ENCODE measurements around the gene SRMS. TPM values are rescaled to one million over a fixed set of nuclear protein-coding genes. Genes with fewer than 3 reads are reported as not detected.

SRMS gene
- polyA plus RNA-seq, 1 experiment = not detected

DNA sequence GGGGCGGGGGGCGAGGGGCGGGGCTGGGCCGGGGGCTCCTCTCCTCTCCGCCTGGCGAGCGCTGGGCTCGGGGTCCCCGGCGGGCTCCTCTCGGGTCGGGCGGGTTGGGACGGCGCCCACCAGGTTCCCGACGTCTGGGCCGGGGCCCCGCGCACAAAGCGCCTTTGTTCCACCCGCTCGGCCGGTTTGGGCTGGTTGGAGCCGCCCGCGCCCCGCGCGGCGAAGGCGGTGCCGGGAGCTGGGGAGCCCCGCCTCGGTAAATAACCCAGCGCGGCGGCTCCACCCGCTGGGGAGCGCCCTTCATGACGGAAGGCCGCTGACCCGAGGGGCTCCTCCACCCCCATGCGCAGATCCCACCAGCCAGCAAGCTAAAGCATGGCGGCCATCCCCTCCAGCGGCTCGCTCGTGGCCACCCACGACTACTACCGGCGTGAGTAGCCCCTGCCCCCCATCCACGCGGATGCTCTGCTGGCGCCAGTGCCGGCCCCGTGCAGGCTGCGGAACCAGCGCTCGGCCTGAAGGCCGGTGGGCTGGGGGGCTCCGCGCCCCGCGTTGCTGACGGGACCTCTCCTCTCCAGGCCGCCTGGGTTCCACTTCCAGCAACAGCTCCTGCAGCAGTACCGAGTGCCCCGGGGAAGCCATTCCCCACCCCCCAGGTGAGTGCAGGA lies 26.5 kb downstream of the SRMS start:
- TF ChIP-seq, protein P1, sequence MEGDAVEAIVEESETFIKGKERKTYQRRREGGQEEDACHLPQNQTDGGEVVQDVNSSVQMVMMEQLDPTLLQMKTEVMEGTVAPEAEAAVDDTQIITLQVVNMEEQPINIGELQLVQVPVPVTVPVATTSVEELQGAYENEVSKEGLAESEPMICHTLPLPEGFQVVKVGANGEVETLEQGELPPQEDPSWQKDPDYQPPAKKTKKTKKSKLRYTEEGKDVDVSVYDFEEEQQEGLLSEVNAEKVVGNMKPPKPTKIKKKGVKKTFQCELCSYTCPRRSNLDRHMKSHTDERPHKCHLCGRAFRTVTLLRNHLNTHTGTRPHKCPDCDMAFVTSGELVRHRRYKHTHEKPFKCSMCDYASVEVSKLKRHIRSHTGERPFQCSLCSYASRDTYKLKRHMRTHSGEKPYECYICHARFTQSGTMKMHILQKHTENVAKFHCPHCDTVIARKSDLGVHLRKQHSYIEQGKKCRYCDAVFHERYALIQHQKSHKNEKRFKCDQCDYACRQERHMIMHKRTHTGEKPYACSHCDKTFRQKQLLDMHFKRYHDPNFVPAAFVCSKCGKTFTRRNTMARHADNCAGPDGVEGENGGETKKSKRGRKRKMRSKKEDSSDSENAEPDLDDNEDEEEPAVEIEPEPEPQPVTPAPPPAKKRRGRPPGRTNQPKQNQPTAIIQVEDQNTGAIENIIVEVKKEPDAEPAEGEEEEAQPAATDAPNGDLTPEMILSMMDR (IDR thresholded peaks at IDR 0.05; ENCODE audit: low read depth, low read length) = no peak
- POLR2A ChIA-PET = interaction anchor here (0.5 to 2.9 kb wide), 21 partner anchors 8 to 518 kb away, joined by 3 to 18 read pairs (median 4); partner anchors contain the start of genes ARFGAP1, ARFRP1, HELZ2 and PTK6
- no peak for DNase-seq (ENCODE audit: low read depth, low spot score)
- Histone ChIP-seq H3K4me3 (ENCODE audit: low read depth, low read length) (peak overlapping the region; percentile 88), H3K27ac (ENCODE audit: low read depth, low read length) (no peak overlapping the region), H3K9me3 (ENCODE audit: control insufficient read depth, insufficient read depth, low read length) (peaks cover 8% of the 10 kb centered on the region), H3K27me3 (ENCODE audit: control insufficient read depth, insufficient read depth, low read length) (no peaks in the 10 kb centered on the region)
- CTCF ChIA-PET = interaction anchor here (0.5 to 1.3 kb wide), 5 partner anchors 16 to 598 kb away, joined by 3 to 5 read pairs (median 3); partner anchors contain the start of gene PTK6

DNA sequence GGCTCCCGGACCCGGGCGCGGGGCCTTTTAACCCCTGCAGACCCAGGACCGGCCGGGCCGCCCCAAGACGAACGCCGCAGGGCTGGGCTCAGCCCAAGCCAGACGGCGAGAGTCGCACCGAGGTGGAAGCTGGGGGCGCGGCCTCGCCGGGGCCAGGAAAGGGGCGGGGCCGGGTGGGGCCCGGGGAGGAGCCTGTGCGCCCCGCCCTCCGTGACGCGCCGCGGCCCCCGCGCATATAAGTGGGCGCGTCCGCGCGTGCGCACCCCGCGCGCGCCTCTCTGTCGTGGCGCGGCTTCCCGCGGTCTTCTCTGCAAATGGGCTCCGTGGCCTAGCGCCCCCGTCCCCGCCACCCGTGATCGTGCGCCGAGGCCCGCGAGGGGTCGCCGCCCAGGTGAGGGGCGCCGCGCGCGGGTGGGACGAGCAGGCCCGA lies 27.0 kb downstream of the SRMS start, which contains the start of gene PPDPF:
Gene PPDPF, plus strand, starts transcription at position 262 of the 430 bp plus-strand sequence. CDS start 544 bp downstream, outside the sequence.
- peak within 1 kb of the TSS; percentile 47 for H3K27ac ChIP-seq (ENCODE audit: low read depth, low read length)
- CTCF ChIA-PET = interaction anchor here (1.1 to 1.3 kb wide), 2 partner anchors 24 to 35 kb away, joined by 3 read pairs; no protein-coding TSS in a partner anchor
- TF ChIP-seq, protein P1 (IDR thresholded peaks at IDR 0.05; ENCODE audit: low read depth, low read length) = no peak

DNA sequence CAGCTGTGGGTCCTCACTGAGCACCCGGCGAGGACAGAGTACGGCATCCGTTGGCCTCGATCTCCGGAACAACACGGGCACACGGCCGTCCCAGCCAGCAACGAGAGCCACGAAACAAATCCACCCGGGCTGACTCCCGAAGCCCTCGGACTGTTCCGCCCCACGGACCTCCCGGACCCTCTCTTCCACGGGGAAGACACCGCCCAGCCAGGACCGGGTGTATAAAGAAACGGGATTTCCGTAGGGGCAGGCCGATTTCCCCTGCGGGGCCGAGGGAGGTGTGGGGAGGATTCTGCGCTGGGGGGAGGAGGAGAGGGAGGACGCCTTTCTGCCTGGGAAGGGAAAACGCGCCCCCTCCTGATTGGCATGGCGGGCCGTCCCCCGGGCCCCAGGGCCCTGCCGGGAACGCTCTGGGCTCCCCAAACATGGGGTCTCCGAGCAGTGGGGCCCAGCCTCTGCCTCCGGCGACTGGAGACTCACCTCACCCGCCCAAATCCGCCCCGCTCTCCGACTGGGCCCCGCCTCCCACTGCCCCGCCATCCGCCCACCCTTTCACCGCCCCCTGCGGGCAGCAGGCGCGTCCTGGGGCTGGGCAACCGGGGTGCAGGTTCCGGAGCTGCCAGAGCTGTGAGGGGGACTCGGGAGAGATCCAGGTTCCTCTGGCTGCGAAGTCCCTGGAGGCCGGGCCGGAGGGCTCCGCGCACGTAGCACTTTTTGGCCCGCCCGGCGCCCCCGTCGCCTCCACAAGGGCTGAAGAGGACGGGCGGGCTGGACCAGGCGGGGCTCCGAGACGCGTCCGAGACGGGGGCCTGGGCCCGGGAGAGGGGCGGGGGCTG lies 27.7 kb downstream of the SRMS start:
- ChIA-PET CTCF (interaction anchor here (1.3 kb wide), 1 partner anchor 24 kb away, joined by 3 read pairs; no protein-coding TSS in a partner anchor), POLR2A (interaction anchor here (0.6 to 2.9 kb wide), 6 partner anchors 11 to 139 kb away, joined by 4 to 18 read pairs (median 8); partner anchors contain the start of genes HELZ2 and RTEL1)
- Histone ChIP-seq H3K9me3 (ENCODE audit: control insufficient read depth, insufficient read depth, low read length) (peaks cover 8% of the 10 kb centered on the region), H3K27ac (ENCODE audit: low read depth, low read length) (peak overlapping the region; percentile 47), H3K4me3 (ENCODE audit: low read depth, low read length) (peak overlapping the region; percentile 88), H3K27me3 (ENCODE audit: control insufficient read depth, insufficient read depth, low read length) (no peaks in the 10 kb centered on the region)
- TF ChIP-seq, protein P1 (IDR thresholded peaks at IDR 0.05; ENCODE audit: low read depth, low read length) = peak; percentile 33
- DNase-seq (ENCODE audit: low read depth, low spot score) = no peak

More for the DNA sequence above, 27.0 kb downstream of the SRMS start, which contains the start of gene PPDPF:
- H3K9me3 ChIP-seq (ENCODE audit: control insufficient read depth, insufficient read depth, low read length) = peaks cover 8% of the 10 kb centered on the region
- H3K4me3 ChIP-seq (ENCODE audit: low read depth, low read length) = peak within 1 kb of the TSS; percentile 88
- peak; percentile 34 for DNase-seq (ENCODE audit: low read depth, low spot score)
- POLR2A ChIA-PET = interaction anchor here (0.6 to 2.9 kb wide), 10 partner anchors 10 to 519 kb away, joined by 3 to 18 read pairs (median 6); partner anchors contain the start of genes ARFGAP1, HELZ2, PTK6 and RTEL1
- H3K27me3 ChIP-seq (ENCODE audit: control insufficient read depth, insufficient read depth, low read length) = no peaks in the 10 kb centered on the region

DNA sequence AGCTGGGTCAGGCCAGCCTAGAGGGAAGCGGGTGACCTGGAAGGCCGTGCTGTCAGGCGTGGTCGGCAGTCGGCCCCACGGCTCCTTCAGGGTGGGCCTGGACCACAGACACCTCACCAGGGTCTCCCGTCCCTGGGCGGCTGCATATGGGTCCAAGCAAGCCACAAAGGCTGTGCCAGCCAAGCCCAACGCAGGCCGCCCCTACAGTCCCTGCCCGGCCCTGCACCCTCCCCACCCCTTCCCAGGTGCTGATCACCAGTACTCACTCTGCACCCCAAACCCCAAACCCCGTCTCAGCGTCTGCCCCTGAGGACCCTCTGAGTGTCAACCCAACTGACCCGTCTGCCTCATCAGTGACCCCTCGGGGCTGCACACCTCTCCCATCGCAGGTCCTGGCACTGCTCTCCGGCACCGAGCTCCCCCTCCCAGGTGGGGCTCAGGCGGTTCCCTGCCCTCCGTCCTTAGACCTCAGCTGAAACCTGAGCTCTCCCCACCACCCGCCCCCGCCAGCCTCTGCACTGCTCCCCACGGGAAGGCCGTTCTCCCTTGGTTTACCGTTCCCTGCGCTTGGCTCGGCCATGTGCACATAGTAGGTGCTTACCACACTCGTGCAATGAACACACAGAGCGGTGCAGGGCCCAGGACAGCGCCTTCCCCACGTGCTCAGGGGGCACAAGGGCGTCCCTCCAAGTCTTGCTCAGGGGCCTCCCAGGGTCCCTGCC lies 28.4 kb downstream of the SRMS start:
- TF ChIP-seq, protein P1 (IDR thresholded peaks at IDR 0.05; ENCODE audit: low read depth, low read length) = no peak
- no peak overlapping the region for H3K27ac ChIP-seq (ENCODE audit: low read depth, low read length)
- peaks cover 2% of the 10 kb centered on the region for H3K27me3 ChIP-seq (ENCODE audit: control insufficient read depth, insufficient read depth, low read length)
- H3K9me3 ChIP-seq (ENCODE audit: control insufficient read depth, insufficient read depth, low read length) = peaks cover 12% of the 10 kb centered on the region
- CTCF ChIA-PET = interaction anchor here (2.0 kb wide), 1 partner anchor 23 kb away, joined by 5 read pairs; no protein-coding TSS in a partner anchor
- H3K4me3 ChIP-seq (ENCODE audit: low read depth, low read length) = peak overlapping the region; percentile 88
- POLR2A ChIA-PET = interaction anchor here (2.9 kb wide), 1 partner anchor 11 kb away, joined by 18 read pairs; no protein-coding TSS in a partner anchor
- DNase-seq (ENCODE audit: low read depth, low spot score) = no peak

Measured in AG04450 (cell line).